Activated CD8-positive, alpha-beta T cell treated with anti-CD3 and anti-CD28 coated beads for 36 hours (primary cell): Measurements from ENCODE around the gene ARFGEF2. TPM values are rescaled to one million over a fixed set of nuclear protein-coding genes. Genes with fewer than 3 reads are reported as not detected.

ENCODE experiments used
- ATAC-seq: fragments of 200-7000 bp; cut with Tn5 transposase; one replicate; pipeline ENCODE4 v1.10.0; 2021; ENCODE audit warnings: mild to moderate bottlenecking, moderate library complexity
- CTCF ChIA-PET: fragments of 350-600 bp; sonication (Branson Sonifier 250); formaldehyde crosslinking; loops from one replicate; lab custom pipeline; 2021; ENCODE audit warnings: antibody characterized with exemption; lab: Charles Lee
- POLR2A ChIA-PET: fragments of 350-600 bp; sonication (Branson Sonifier 250); formaldehyde crosslinking; loops from one replicate; lab custom pipeline; 2021; ENCODE audit warnings: antibody characterized with exemption; lab: Charles Lee
- DNase-seq: peaks from one replicate; pipeline ENCODE4 v3.0.0-alpha.2; 2020
- H3K27ac Mint-ChIP-seq: one replicate; pipeline ENCODE4 v1.8.0; 2021; ENCODE audit warnings: mild to moderate bottlenecking, mixed read lengths
- H3K27me3 Mint-ChIP-seq: one replicate; pipeline ENCODE4 v1.8.0; 2021; ENCODE audit warnings: mixed read lengths
- H3K36me3 Mint-ChIP-seq: one replicate; pipeline ENCODE4 v1.8.0; 2021; ENCODE audit warnings: low read depth, mixed read lengths
- H3K4me1 Mint-ChIP-seq: one replicate; pipeline ENCODE4 v1.8.0; 2021; ENCODE audit warnings: low read depth, mixed read lengths
- H3K4me3 Mint-ChIP-seq: one replicate; pipeline ENCODE4 v1.8.0; 2021; ENCODE audit warnings: mild to moderate bottlenecking, moderate library complexity, mixed read lengths
- H3K9me3 Mint-ChIP-seq: one replicate; pipeline ENCODE4 v1.8.0; 2021; ENCODE audit warnings: mixed read lengths
- intact Hi-C: fragments of 100-400 bp; cut with micrococcal nuclease; formaldehyde crosslinking; loops from one replicate; pipeline ENCODE4 v1.10.0; 2022
- total RNA-seq, 2 experiments: library from RNA; stranded (reverse); gene quantifications; one replicate each; pipeline ENCODE4 v1.2.3, GENCODE V29; 2021
- TF ChIP-seq, protein P1 (sequence below): fragments of 200-600 bp; IDR thresholded peaks from one replicate; pipeline ENCODE4 v1.8.0; 2022; ENCODE audit warnings: antibody characterized with exemption, mild to moderate bottlenecking

ARFGEF2 gene
- total RNA-seq, 2 experiments from 2014 or later, result 20.5 to 22.7 TPM

DNA sequence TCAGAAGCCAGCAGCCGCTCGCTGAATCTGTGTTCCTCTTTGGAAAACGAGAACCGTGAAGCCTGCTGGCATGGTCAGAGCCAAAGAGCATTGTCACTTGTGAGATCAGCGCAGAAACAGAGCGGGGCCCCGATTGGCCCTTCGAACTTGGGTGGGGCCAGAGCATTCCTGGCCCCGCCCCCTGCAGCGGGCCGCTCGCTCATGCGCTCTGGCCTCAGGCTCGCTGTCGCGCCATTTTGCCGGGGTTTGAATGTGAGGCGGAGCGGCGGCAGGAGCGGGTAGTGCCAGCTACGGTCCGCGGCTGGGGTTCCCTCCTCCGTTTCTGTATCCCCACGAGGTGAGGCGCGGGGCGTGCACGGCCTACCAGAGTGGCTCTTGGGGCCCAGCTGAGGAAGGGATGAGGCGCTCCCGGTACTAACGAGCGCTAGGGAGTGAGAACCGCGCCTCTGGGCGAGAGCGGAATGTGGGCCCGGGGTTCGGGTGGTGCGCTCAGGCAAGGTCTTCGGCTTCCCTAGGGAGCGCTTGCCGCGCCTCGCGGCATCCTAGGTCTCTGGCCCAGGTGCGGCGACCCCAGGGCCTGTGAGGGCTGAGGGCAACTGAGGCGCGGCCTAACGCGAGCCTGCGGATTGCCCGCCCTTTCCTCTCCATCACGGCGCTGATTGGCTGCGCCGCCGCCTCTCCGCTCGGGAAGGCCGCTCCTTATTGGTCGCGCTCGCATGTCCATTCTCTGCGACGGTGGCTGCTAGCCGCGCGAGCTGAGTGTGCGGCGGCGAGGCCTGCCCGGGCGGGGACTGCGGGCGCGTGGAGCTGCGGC is 124.8 kb downstream of the ARFGEF2 start, which contains the start of gene CSE1L:
Gene CSE1L, plus strand, starts transcription at position 226 of the 814 bp plus-strand sequence. CDS start 12,152 bp downstream, outside the sequence.
- Mint-ChIP-seq H3K27me3 (no peaks in the 10 kb centered on the region), H3K36me3 (peaks cover 36% of the 10 kb centered on the region), H3K9me3 (no peaks in the 10 kb centered on the region), H3K4me3 (peak within 1 kb of the TSS; percentile 98), H3K4me1 (peaks cover 31% of the 10 kb centered on the region), H3K27ac (peak within 1 kb of the TSS; percentile 99)
- peak; percentile 95 for DNase-seq
- ATAC-seq, result peak; percentile 90
- TF ChIP-seq, protein P1, sequence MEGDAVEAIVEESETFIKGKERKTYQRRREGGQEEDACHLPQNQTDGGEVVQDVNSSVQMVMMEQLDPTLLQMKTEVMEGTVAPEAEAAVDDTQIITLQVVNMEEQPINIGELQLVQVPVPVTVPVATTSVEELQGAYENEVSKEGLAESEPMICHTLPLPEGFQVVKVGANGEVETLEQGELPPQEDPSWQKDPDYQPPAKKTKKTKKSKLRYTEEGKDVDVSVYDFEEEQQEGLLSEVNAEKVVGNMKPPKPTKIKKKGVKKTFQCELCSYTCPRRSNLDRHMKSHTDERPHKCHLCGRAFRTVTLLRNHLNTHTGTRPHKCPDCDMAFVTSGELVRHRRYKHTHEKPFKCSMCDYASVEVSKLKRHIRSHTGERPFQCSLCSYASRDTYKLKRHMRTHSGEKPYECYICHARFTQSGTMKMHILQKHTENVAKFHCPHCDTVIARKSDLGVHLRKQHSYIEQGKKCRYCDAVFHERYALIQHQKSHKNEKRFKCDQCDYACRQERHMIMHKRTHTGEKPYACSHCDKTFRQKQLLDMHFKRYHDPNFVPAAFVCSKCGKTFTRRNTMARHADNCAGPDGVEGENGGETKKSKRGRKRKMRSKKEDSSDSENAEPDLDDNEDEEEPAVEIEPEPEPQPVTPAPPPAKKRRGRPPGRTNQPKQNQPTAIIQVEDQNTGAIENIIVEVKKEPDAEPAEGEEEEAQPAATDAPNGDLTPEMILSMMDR, result no peak
- ChIA-PET CTCF (interaction anchor here (1.0 to 1.7 kb wide), 6 partner anchors 10 to 426 kb away, joined by 3 to 5 read pairs (median 4); no protein-coding TSS in a partner anchor), POLR2A (interaction anchor here (0.5 to 4.1 kb wide), 33 partner anchors 9 to 1533 kb away, joined by 3 to 35 read pairs (median 4); partner anchors contain the start of gene ZNFX1)
- intact Hi-C loops, result no loop called here

DNA sequence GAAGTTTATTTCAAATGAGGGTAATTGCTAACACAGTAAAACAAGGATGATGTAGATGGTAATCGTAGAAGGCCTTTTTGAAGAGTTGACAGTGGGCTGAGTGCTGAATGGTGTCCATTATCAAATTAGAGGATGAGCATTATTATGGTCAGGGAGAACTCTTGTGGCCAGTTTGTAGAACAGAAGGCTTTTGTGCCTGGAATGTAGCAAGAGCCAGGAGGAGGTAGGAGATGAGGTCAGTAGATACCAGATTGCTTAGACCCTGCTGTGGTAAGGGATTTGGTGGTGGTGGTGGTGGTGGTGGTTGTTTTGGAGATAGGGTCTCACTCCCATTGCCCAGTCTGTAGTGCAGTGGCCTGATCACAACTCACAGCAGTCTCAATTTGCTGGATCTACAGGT is 130.8 kb downstream of the ARFGEF2 start:
- Mint-ChIP-seq H3K27me3 (no peaks in the 10 kb centered on the region), H3K9me3 (no peaks in the 10 kb centered on the region), H3K4me3 (no peak overlapping the region), H3K36me3 (peaks cover 58% of the 10 kb centered on the region), H3K27ac (peak overlapping the region; percentile 34), H3K4me1 (peaks cover 69% of the 10 kb centered on the region)
- ChIA-PET POLR2A (no interaction called here), CTCF (interaction anchor here (1.3 kb wide), 1 partner anchor 12 kb away, joined by 4 read pairs; no protein-coding TSS in a partner anchor)
- intact Hi-C loops, result no loop called here
- ATAC-seq, result no peak
- no peak for DNase-seq
- TF ChIP-seq, protein P1, result no peak

DNA sequence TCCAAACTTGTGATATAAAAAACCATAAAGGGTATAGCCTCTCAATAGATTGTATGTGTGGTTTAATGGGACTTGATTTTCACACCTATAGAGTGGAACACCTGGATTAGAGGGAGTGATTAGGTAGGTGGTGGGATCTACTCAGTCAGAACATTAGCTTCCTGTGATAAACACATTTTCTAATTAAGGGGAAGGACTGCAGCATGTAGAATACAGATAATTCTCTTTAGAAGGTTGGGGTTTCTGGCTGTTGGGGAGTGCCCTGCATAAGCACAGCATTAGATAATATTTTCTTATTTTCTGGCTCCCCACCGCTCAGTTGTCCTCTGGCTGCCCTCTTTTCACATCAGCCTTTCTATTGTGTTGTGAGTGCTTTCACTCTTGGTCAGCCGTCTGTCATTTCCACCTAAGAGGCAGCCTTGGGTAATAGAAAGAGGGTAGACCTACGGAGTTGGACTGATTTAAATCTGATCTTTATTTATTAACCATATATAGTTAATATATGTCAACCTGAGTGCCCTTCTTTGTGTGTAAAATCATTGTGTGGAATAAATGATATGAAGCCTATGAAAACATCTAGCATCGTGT is 132.6 kb downstream of the ARFGEF2 start:
- TF ChIP-seq, protein P1, result no peak
- H3K9me3 Mint-ChIP-seq, result no peaks in the 10 kb centered on the region
- no peak for DNase-seq
- peaks cover 46% of the 10 kb centered on the region for H3K36me3 Mint-ChIP-seq
- no peaks in the 10 kb centered on the region for H3K27me3 Mint-ChIP-seq
- intact Hi-C loops, result no loop called here
- H3K27ac Mint-ChIP-seq, result no peak overlapping the region
- no peak overlapping the region for H3K4me3 Mint-ChIP-seq
- ATAC-seq, result peak; percentile 13
- H3K4me1 Mint-ChIP-seq, result peaks cover 55% of the 10 kb centered on the region
- CTCF ChIA-PET, result interaction anchor here (1.0 kb wide), 1 partner anchor 9 kb away, joined by 3 read pairs; no protein-coding TSS in a partner anchor
- POLR2A ChIA-PET, result interaction anchor here (1.2 kb wide), 1 partner anchor 19 kb away, joined by 3 read pairs; no protein-coding TSS in a partner anchor

DNA sequence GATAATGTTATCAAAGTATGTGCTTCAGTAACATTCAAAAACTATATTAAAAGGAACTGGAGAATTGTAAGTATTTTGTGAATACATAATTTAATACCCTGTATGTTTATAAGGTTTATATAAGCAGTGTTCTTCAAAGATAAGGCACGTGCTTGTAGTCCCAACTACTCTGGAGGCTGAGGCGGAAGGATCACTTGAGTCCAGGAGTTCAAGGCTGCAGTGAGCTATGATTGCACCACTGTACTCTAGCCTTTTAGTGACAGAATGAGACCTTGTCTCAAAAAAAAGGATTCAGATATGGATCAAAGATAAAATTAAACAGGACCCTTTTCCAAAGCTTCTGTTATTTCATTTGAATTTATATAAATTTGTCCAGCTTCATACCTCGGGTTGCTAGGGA is 141.8 kb downstream of the ARFGEF2 start:
- H3K36me3 Mint-ChIP-seq, result peaks cover 47% of the 10 kb centered on the region
- ATAC-seq, result no peak
- POLR2A ChIA-PET, result interaction anchor here (0.7 to 2.3 kb wide), 7 partner anchors 12 to 179 kb away, joined by 3 to 6 read pairs (median 3); partner anchors contain the start of gene CSE1L
- CTCF ChIA-PET, result interaction anchor here (1.3 to 1.8 kb wide), 3 partner anchors 10 to 154 kb away, joined by 3 to 4 read pairs (median 4); no protein-coding TSS in a partner anchor
- H3K27me3 Mint-ChIP-seq, result no peaks in the 10 kb centered on the region
- DNase-seq, result no peak
- H3K4me3 Mint-ChIP-seq, result no peak overlapping the region
- H3K27ac Mint-ChIP-seq, result no peak overlapping the region
- H3K4me1 Mint-ChIP-seq, result peaks cover 6% of the 10 kb centered on the region
- H3K9me3 Mint-ChIP-seq, result no peaks in the 10 kb centered on the region
- intact Hi-C loops, result no loop called here
- TF ChIP-seq, protein P1, result no peak
